MM.1S (cell line): ENCODE results near the gene PEX26.

Source experiments
- DNase-seq: peaks from one replicate; pipeline ENCODE4 v3.0.0-alpha.2; 2015
- H2AFZ ChIP-seq: fragments of 300-600 bp; sonication (generic); 2 replicates; pipeline ENCODE4 v1.6.0; 2016; ENCODE audit warnings: antibody characterized with exemption, low read length
- H3F3A ChIP-seq: fragments of 300-600 bp; sonication (generic); 2 replicates; pipeline ENCODE4 v1.6.1; 2016; ENCODE audit warnings: mild to moderate bottlenecking, antibody characterized with exemption, low read length, moderate library complexity, mixed read lengths; ENCODE audit not compliant: insufficient read depth
- H3K27ac ChIP-seq: fragments of 300-600 bp; sonication (generic); 2 replicates; pipeline ENCODE4 v1.5.1; 2016; ENCODE audit warnings: mild to moderate bottlenecking, low read length
- H3K27me3 ChIP-seq: fragments of 300-600 bp; sonication (generic); replicated peaks from 2 replicates; pipeline ENCODE4 v1.6.0; 2016; ENCODE audit warnings: low read length; ENCODE audit not compliant: insufficient read depth
- H3K36me3 ChIP-seq: fragments of 300-600 bp; sonication (generic); replicated peaks from 2 replicates; pipeline ENCODE4 v1.6.1; 2016; ENCODE audit warnings: mild to moderate bottlenecking, low read length, mixed read lengths; ENCODE audit not compliant: insufficient read depth
- H3K4me1 ChIP-seq: fragments of 300-600 bp; sonication (generic); 2 replicates; pipeline ENCODE4 v1.6.1; 2016; ENCODE audit warnings: low read length, mixed read lengths
- H3K4me2 ChIP-seq: fragments of 300-600 bp; sonication (generic); 2 replicates; pipeline ENCODE4 v1.6.0; 2016; ENCODE audit warnings: low read depth, low read length
- H3K4me3 ChIP-seq: fragments of 300-600 bp; sonication (generic); 2 replicates; pipeline ENCODE4 v1.5.1; 2016; ENCODE audit warnings: low read length, mixed read lengths
- H3K79me2 ChIP-seq: fragments of 300-600 bp; sonication (generic); 2 replicates; pipeline ENCODE4 v1.6.1; 2016; ENCODE audit warnings: mixed run types, low read length, mixed read lengths
- H3K9ac ChIP-seq: fragments of 300-600 bp; sonication (generic); 2 replicates; pipeline ENCODE4 v1.6.1; 2016; ENCODE audit warnings: low read length, mixed read lengths
- H3K9me2 ChIP-seq: fragments of 300-600 bp; sonication (generic); replicated peaks from 2 replicates; pipeline ENCODE4 v1.6.1; 2016; ENCODE audit warnings: mild to moderate bottlenecking, low read length, mixed read lengths; ENCODE audit not compliant: insufficient read depth
- H3K9me3 ChIP-seq: fragments of 300-600 bp; sonication (generic); replicated peaks from 2 replicates; pipeline ENCODE4 v1.6.1; 2016; ENCODE audit warnings: mild to moderate bottlenecking, low read length, mixed read lengths; ENCODE audit not compliant: insufficient read depth
- H4K20me1 ChIP-seq: fragments of 300-600 bp; sonication (generic); 2 replicates; pipeline ENCODE4 v1.6.1; 2016; ENCODE audit warnings: mild to moderate bottlenecking, low read length, moderate library complexity, mixed read lengths; ENCODE audit not compliant: insufficient read depth
- CTCF ChIP-seq: fragments of 300-600 bp; sonication (generic); IDR thresholded peaks from 2 replicates; pipeline ENCODE4 v1.5.1; 2016; ENCODE audit warnings: antibody characterized with exemption, low read length, mixed read lengths
- EZH2 ChIP-seq: fragments of 300-600 bp; sonication (generic); optimal IDR thresholded peaks from 2 replicates; pipeline ENCODE3; 2017; ENCODE audit warnings: low read depth, mild to moderate bottlenecking, antibody characterized with exemption, low read length, mixed read lengths
- EZH2phosphoT487 ChIP-seq: fragments of 300-600 bp; sonication (generic); IDR thresholded peaks from 2 replicates; pipeline ENCODE4 v1.6.1; 2018; ENCODE audit warnings: antibody characterized with exemption, low read length

Gene PEX26

GRCh38 chr22:18148293-18148965, 70.6 kb downstream of the PEX26 start:
- Histone ChIP-seq H3K9me2 (no peaks in the 10 kb centered on the region), H3K9me3 (no peaks in the 10 kb centered on the region), H3K9ac (no peak overlapping the region), H4K20me1 (no peaks in the 10 kb centered on the region), H3K27ac (no peak overlapping the region), H3K79me2 (no peaks in the 10 kb centered on the region), H3K36me3 (no peaks in the 10 kb centered on the region), H3F3A (peaks cover 6% of the 10 kb centered on the region), H3K27me3 (no peaks in the 10 kb centered on the region), H3K4me2 (no peak overlapping the region), H3K4me3 (no peak overlapping the region), H2AFZ (no peak overlapping the region), H3K4me1 (no peaks in the 10 kb centered on the region)
- DNase-seq = no peak
- TF ChIP-seq CTCF = no peak
- no peak for TF ChIP-seq EZH2
- no peak for TF ChIP-seq EZH2phosphoT487

- no peak for DNase-seq
- no peak overlapping the region for H3K9ac ChIP-seq
- H3K4me1 ChIP-seq = no peaks in the 10 kb centered on the region
- H4K20me1 ChIP-seq = no peaks in the 10 kb centered on the region
- H3K27ac ChIP-seq = no peak overlapping the region
- no peaks in the 10 kb centered on the region for H3K36me3 ChIP-seq
- H3F3A ChIP-seq = peaks cover 6% of the 10 kb centered on the region
- TF ChIP-seq EZH2phosphoT487 (no peak), EZH2 (no peak), CTCF (no peak)
- H3K4me3 ChIP-seq = no peak overlapping the region
- no peaks in the 10 kb centered on the region for H3K79me2 ChIP-seq
- no peaks in the 10 kb centered on the region for H3K9me3 ChIP-seq
- no peak overlapping the region for H2AFZ ChIP-seq
- H3K27me3 ChIP-seq = no peaks in the 10 kb centered on the region
- H3K9me2 ChIP-seq = no peaks in the 10 kb centered on the region
- H3K4me2 ChIP-seq = no peak overlapping the region
These were observed 74.7 kb downstream of the PEX26 start for GRCh38 chr22:18152519-18152918.

GRCh38 chr22:18154821-18155390, 77.1 kb downstream of the PEX26 start:
- no peak overlapping the region for H3K9ac ChIP-seq
- H3K79me2 ChIP-seq = no peaks in the 10 kb centered on the region
- H3K4me1 ChIP-seq = no peaks in the 10 kb centered on the region
- H3K9me2 ChIP-seq = no peaks in the 10 kb centered on the region
- no peaks in the 10 kb centered on the region for H3K36me3 ChIP-seq
- no peak overlapping the region for H2AFZ ChIP-seq
- H4K20me1 ChIP-seq = no peaks in the 10 kb centered on the region
- H3K9me3 ChIP-seq = no peaks in the 10 kb centered on the region
- H3K4me3 ChIP-seq = no peak overlapping the region
- DNase-seq = no peak
- no peak overlapping the region for H3K27ac ChIP-seq
- H3K4me2 ChIP-seq = no peak overlapping the region
- TF ChIP-seq CTCF (no peak), EZH2phosphoT487 (no peak), EZH2 (no peak)
- no peaks in the 10 kb centered on the region for H3K27me3 ChIP-seq
- no peaks in the 10 kb centered on the region; the same call in none of the 2 replicates for H3F3A ChIP-seq
